Tibial nerve (tissue), 4 donors: ENCODE results near the gene NTRK2. TPM values are rescaled to one million over a fixed set of nuclear protein-coding genes. Genes with fewer than 3 reads are reported as not detected.

Experiments
- DNase-seq, 2 donors: peaks; one replicate each; pipeline ENCODE4 v3.0.0-alpha.2; 2019; ENCODE audit warnings: low spot score in 2 of 2
- H3K27ac ChIP-seq, 4 donors: fragments of 200-600 bp; sonication (generic) in 3 of 4; one replicate each; pipeline ENCODE4 v1.5.1; 2017 to 2019; ENCODE audit warnings: mild to moderate bottlenecking in 1 of 4
- H3K27me3 ChIP-seq, 2 donors: fragments of 200-600 bp; sonication (generic) in 1 of 2; one replicate each; pipeline versions ENCODE4 v1.5.1 to v1.6.0; 2017 to 2019
- H3K36me3 ChIP-seq, 3 donors: fragments of 200-600 bp; sonication (generic); one replicate each; pipeline ENCODE4 v1.5.1; 2018 to 2019
- H3K4me1 ChIP-seq, 4 donors: fragments of 200-600 bp; sonication (generic) in 3 of 4; one replicate each; pipeline ENCODE4 v1.5.1; 2017 to 2019
- H3K4me3 ChIP-seq, 4 donors: fragments of 200-600 bp; sonication (generic) in 3 of 4; one replicate each; pipeline ENCODE4 v1.5.1; 2017 to 2019; ENCODE audit warnings: mild to moderate bottlenecking in 1 of 4, moderate library complexity in 1 of 4
- H3K9me3 ChIP-seq, 4 donors: fragments of 200-600 bp; sonication (generic) in 3 of 4; one replicate each; pipeline ENCODE4 v1.5.1; 2017 to 2019
- CTCF ChIP-seq, 5 experiments: fragments of 200-600 bp in 3 of 5; fragments of 450-650 bp in 2 of 5; sonication (generic) in 3 of 5; IDR thresholded peaks; one replicate each; pipeline ENCODE4 v1.5.1; 2016 to 2019; ENCODE audit warnings: antibody characterized with exemption in 5 of 5, mild to moderate bottlenecking in 3 of 5, moderate library complexity in 2 of 5
- EP300 ChIP-seq, 2 donors: sonication (generic); formaldehyde crosslinking; IDR thresholded peaks; one replicate each; pipeline ENCODE4 v1.6.1; 2017; ENCODE audit warnings: antibody characterized with exemption in 2 of 2, mild to moderate bottlenecking in 1 of 2
- POLR2A ChIP-seq, 2 donors: fragments of 450-650 bp; IDR thresholded peaks; one replicate each; pipeline ENCODE4 v1.6.1; 2017; ENCODE audit warnings: antibody characterized with exemption in 2 of 2, mild to moderate bottlenecking in 2 of 2, moderate library complexity in 2 of 2
- WGBS, 2 donors: methylation state at CpG; one replicate each; pipeline ENCODE4 v1.1.5; 2018; 5-methylcytosine and 5-hydroxymethylcytosine counted together
- total RNA-seq, 4 donors: library from RNA; depleted of rRNA; stranded (reverse); fragments of >200 nt; gene quantifications; one replicate each; pipeline ENCODE4 v1.1.0, GENCODE V29; 2016

Gene NTRK2
- total RNA-seq, 4 donors from 2014 or later: 46.7 to 83.4 (median 69.5) TPM

GRCh38 chr9:84970432-84970831 lies 300.9 kb downstream of the NTRK2 start:
- DNase-seq: no peak
- no peaks in the 10 kb centered on the region for H3K9me3 ChIP-seq
- 23 to 53% methylated on average over 2 of the region's 2 CpGs for WGBS, 2 donors
- H3K27me3 ChIP-seq: no peaks in the 10 kb centered on the region
- H3K4me3 ChIP-seq: no peak overlapping the region
- H3K27ac ChIP-seq: no peak overlapping the region
- H3K4me1 ChIP-seq: peaks cover 0 to 8% (median 0%) of the 10 kb centered on the region in 4 donors
- no peaks in the 10 kb centered on the region for H3K36me3 ChIP-seq
- TF ChIP-seq EP300 (IDR thresholded peaks at IDR 0.05): no peak
- no peak for TF ChIP-seq CTCF (IDR thresholded peaks at IDR 0.05)
- TF ChIP-seq POLR2A (IDR thresholded peaks at IDR 0.05): no peak

GRCh38 chr9:84971571-84971970 lies 302.0 kb downstream of the NTRK2 start:
- Histone ChIP-seq H3K36me3 (no peaks in the 10 kb centered on the region), H3K27ac (no peak overlapping the region), H3K4me1 (peaks cover 0 to 8% (median 0%) of the 10 kb centered on the region in 4 donors), H3K4me3 (no peak overlapping the region), H3K27me3 (no peaks in the 10 kb centered on the region), H3K9me3 (no peaks in the 10 kb centered on the region)
- DNase-seq: no peak
- TF ChIP-seq CTCF (IDR thresholded peaks at IDR 0.05) (no peak), EP300 (IDR thresholded peaks at IDR 0.05) (no peak), POLR2A (IDR thresholded peaks at IDR 0.05) (no peak)

GRCh38 chr9:84974258-84974657 lies 304.7 kb downstream of the NTRK2 start:
- Histone ChIP-seq H3K27ac (peak overlapping the region in 2 of 4 donors; percentile 58 to 73), H3K36me3 (no peaks in the 10 kb centered on the region), H3K4me1 (peaks cover 0 to 2% (median 0%) of the 10 kb centered on the region in 4 donors), H3K9me3 (no peaks in the 10 kb centered on the region), H3K4me3 (no peak overlapping the region), H3K27me3 (no peaks in the 10 kb centered on the region)
- WGBS, 2 donors: 88 to 94% methylated on average over 1 of the region's 1 CpG
- TF ChIP-seq CTCF (IDR thresholded peaks at IDR 0.05) (no peak), EP300 (IDR thresholded peaks at IDR 0.05) (no peak), POLR2A (IDR thresholded peaks at IDR 0.05) (no peak)
- DNase-seq: no peak

GRCh38 chr9:84974855-84975254 lies 305.3 kb downstream of the NTRK2 start:
- Histone ChIP-seq H3K4me1 (no peaks in the 10 kb centered on the region), H3K27ac (peak overlapping the region in 2 of 4 donors; percentile 58 to 73), H3K4me3 (no peak overlapping the region), H3K27me3 (no peaks in the 10 kb centered on the region), H3K36me3 (no peaks in the 10 kb centered on the region), H3K9me3 (no peaks in the 10 kb centered on the region)
- no peak for TF ChIP-seq EP300 (IDR thresholded peaks at IDR 0.05)
- no peak for TF ChIP-seq POLR2A (IDR thresholded peaks at IDR 0.05)
- no peak for TF ChIP-seq CTCF (IDR thresholded peaks at IDR 0.05)
- WGBS, 2 donors: 52 to 70% methylated on average over 3 to 5 of the region's 5 CpGs
- no peak for DNase-seq

- Histone ChIP-seq H3K9me3 (no peaks in the 10 kb centered on the region), H3K27ac (peak overlapping the region in 2 of 4 donors; percentile 34 to 73), H3K36me3 (no peaks in the 10 kb centered on the region), H3K27me3 (no peaks in the 10 kb centered on the region), H3K4me3 (no peak overlapping the region), H3K4me1 (no peaks in the 10 kb centered on the region)
- TF ChIP-seq POLR2A (IDR thresholded peaks at IDR 0.05) (no peak), CTCF (IDR thresholded peaks at IDR 0.05) (no peak), EP300 (IDR thresholded peaks at IDR 0.05) (no peak)
- no peak for DNase-seq
- WGBS, 2 donors: 55 to 57% methylated on average over 2 of the region's 2 CpGs
Observed at GRCh38 chr9:84975926-84976325, 306.4 kb downstream of the NTRK2 start.
